Measurements from ENCODE around the gene RBFOX2.

DNA sequence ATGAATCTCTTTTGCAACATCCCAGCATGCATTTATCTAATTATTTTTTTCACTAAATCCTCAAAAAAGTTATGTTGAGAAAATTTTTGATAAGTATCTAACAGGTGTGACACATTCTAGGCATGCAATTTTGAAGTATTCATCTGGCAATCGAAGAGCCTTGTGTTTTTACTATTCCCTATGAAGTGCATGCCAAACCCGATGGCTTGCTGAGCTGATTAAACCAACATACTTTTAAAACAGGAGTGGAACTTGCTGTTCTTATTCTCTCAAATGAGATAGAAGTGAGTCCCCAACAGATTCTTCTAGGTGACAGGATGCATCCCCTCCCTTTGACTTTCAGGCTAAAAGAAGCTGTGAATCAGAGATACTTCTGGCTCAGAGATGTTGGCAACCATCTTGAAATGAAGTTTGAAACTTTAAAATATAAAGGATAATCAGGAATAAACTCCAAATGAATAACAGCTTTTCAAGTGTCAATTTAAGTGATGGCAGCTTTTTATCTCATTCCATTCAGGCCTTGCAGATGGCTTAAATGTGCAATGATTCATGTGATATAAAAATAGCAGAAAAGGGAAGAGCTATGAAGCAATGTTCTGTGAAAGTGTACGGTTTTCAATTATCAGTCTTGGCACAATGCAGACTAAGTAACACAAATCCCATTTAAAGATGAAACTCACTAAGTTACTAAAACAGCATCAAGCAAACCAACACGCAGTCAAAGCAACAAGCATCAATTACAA is 243.3 kb downstream of the RBFOX2 start:
- TF ChIP-seq POLR2A (IDR thresholded peaks at IDR 0.05) = no peak
- TF ChIP-seq, protein P1, sequence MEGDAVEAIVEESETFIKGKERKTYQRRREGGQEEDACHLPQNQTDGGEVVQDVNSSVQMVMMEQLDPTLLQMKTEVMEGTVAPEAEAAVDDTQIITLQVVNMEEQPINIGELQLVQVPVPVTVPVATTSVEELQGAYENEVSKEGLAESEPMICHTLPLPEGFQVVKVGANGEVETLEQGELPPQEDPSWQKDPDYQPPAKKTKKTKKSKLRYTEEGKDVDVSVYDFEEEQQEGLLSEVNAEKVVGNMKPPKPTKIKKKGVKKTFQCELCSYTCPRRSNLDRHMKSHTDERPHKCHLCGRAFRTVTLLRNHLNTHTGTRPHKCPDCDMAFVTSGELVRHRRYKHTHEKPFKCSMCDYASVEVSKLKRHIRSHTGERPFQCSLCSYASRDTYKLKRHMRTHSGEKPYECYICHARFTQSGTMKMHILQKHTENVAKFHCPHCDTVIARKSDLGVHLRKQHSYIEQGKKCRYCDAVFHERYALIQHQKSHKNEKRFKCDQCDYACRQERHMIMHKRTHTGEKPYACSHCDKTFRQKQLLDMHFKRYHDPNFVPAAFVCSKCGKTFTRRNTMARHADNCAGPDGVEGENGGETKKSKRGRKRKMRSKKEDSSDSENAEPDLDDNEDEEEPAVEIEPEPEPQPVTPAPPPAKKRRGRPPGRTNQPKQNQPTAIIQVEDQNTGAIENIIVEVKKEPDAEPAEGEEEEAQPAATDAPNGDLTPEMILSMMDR (IDR thresholded peaks at IDR 0.05) = no peak

Measured in Peyer's patch (tissue), 4 donors.